A204.1 (cell line): ENCODE measurements around the gene PREX1.
"Not testable (repeated sequence)": the region's sequence is repeated elsewhere in the genome, so short reads cannot be mapped to it uniquely, and the experiment has no call there.

Experiments used
- FAIRE-seq: peaks from 2 replicates; lab custom pipeline; 2012; peaks lifted over from hg19 to GRCh38; lab: Jason Lieb, UNC

The PREX1 gene

GRCh38 chr20:48827855-48828733 lies at the start of gene PREX1:
Gene PREX1 (minus strand): TSS chr20:48827999. CDS start chr20:48827860, 139 bp downstream.
- no peak for FAIRE-seq

GRCh38 chr20:48877304-48877703 lies 49.5 kb upstream of the PREX1 start:
- no peak for FAIRE-seq

- FAIRE-seq, result no peak
These were observed 48.1 kb upstream of the PREX1 start for GRCh38 chr20:48875914-48876240.

- no peak for FAIRE-seq
These were observed 47.6 kb upstream of the PREX1 start for GRCh38 chr20:48875233-48875913.

GRCh38 chr20:48869442-48869841 lies 41.6 kb upstream of the PREX1 start:
- not testable (repeated sequence) for FAIRE-seq

GRCh38 chr20:48866936-48867335 lies 39.1 kb upstream of the PREX1 start:
- FAIRE-seq, result no peak

- FAIRE-seq, result no peak
These were observed 37.0 kb upstream of the PREX1 start for GRCh38 chr20:48864738-48865318.

GRCh38 chr20:48864254-48864653 lies 36.5 kb upstream of the PREX1 start:
- FAIRE-seq, result no peak

- FAIRE-seq, result no peak
These were observed 34.5 kb upstream of the PREX1 start for GRCh38 chr20:48862279-48862678.

GRCh38 chr20:48861444-48861843 lies 33.6 kb upstream of the PREX1 start:
- FAIRE-seq, result no peak

GRCh38 chr20:48858075-48858790 lies 30.4 kb upstream of the PREX1 start:
- no peak for FAIRE-seq

- no peak for FAIRE-seq
These were observed 28.3 kb upstream of the PREX1 start for GRCh38 chr20:48856130-48856529.

GRCh38 chr20:48855046-48855445 lies 27.2 kb upstream of the PREX1 start:
- no peak for FAIRE-seq

GRCh38 chr20:48852609-48853008 lies 24.8 kb upstream of the PREX1 start:
- FAIRE-seq, result no peak

- no peak for FAIRE-seq
These were observed 23.8 kb upstream of the PREX1 start for GRCh38 chr20:48851579-48851978.

- FAIRE-seq, result no peak
These were observed 23.1 kb upstream of the PREX1 start for GRCh38 chr20:48850977-48851299.

- FAIRE-seq, result no peak
These were observed 22.6 kb upstream of the PREX1 start for GRCh38 chr20:48850257-48850976.

- no peak for FAIRE-seq
These were observed 22.0 kb upstream of the PREX1 start for GRCh38 chr20:48849779-48850178.

GRCh38 chr20:48849299-48849698 lies 21.5 kb upstream of the PREX1 start:
- FAIRE-seq, result no peak

- FAIRE-seq, result no peak
These were observed 19.9 kb upstream of the PREX1 start for GRCh38 chr20:48847498-48848205.
